Neuronal stem cell (in vitro differentiated cells): ENCODE data around the gene SLC25A10. TPM values are rescaled to one million over a fixed set of nuclear protein-coding genes. Genes with fewer than 3 reads are reported as not detected.

ENCODE experiments used
- DNase-seq: peaks from one replicate; pipeline ENCODE4 v3.0.0-alpha.2; 2013; ENCODE audit warnings: low spot score
- H2AFZ ChIP-seq: one replicate; pipeline ENCODE4 v1.6.1; 2013; ENCODE audit warnings: mild to moderate bottlenecking, low read length, inconsistent platforms
- H2AK5ac ChIP-seq: 2 replicates; pipeline ENCODE4 v1.6.1; 2013; ENCODE audit warnings: low read depth, mild to moderate bottlenecking, inconsistent platforms, low read length, moderate library complexity, mixed read lengths
- H2BK120ac ChIP-seq: 2 replicates; pipeline ENCODE4 v1.6.1; 2013; ENCODE audit warnings: low read depth, mild to moderate bottlenecking, inconsistent platforms, low read length, moderate library complexity, mixed read lengths
- H2BK12ac ChIP-seq: one replicate; pipeline ENCODE4 v1.6.1; 2013; ENCODE audit warnings: low read length, inconsistent platforms
- H2BK15ac ChIP-seq: 2 replicates; pipeline ENCODE4 v1.6.1; 2013; ENCODE audit warnings: mild to moderate bottlenecking, low read length, inconsistent platforms, mixed read lengths
- H2BK5ac ChIP-seq: one replicate; pipeline ENCODE4 v1.6.1; 2013; ENCODE audit warnings: inconsistent platforms, mild to moderate bottlenecking, low read length, moderate library complexity
- H3K14ac ChIP-seq: one replicate; pipeline ENCODE4 v1.6.1; 2013; ENCODE audit warnings: low read length, inconsistent platforms
- H3K18ac ChIP-seq: 2 replicates; pipeline ENCODE4 v1.6.1; 2013; ENCODE audit warnings: low read length, inconsistent platforms
- H3K23ac ChIP-seq: 2 replicates; pipeline ENCODE4 v1.6.1; 2013; ENCODE audit warnings: low read depth, mild to moderate bottlenecking, mixed read lengths, low read length, inconsistent platforms; ENCODE audit not compliant: poor library complexity
- H3K27ac ChIP-seq: replicated peaks from 3 replicates; pipeline ENCODE4 v1.5.1; 2013; ENCODE audit warnings: low read length, inconsistent platforms
- H3K27me3 ChIP-seq, 3 experiments: 2 replicates each; pipeline ENCODE4 v1.6.1; 2013; ENCODE audit warnings: low read length in 3 of 3, mild to moderate bottlenecking in 2 of 3, inconsistent platforms in 1 of 3, low read depth in 1 of 3, mixed read lengths in 1 of 3, moderate library complexity in 1 of 3; ENCODE audit not compliant: control insufficient read depth in 3 of 3, insufficient read depth in 3 of 3
- H3K36me3 ChIP-seq, 2 donors: replicated peaks in 1 of 2; 2 replicates each; pipeline ENCODE4 v1.6.1; 2013; ENCODE audit warnings: low read length in 2 of 2; ENCODE audit not compliant: control insufficient read depth in 2 of 2, insufficient read depth in 2 of 2
- H3K4ac ChIP-seq: 2 replicates; pipeline ENCODE4 v1.6.1; 2013; ENCODE audit warnings: inconsistent platforms, mild to moderate bottlenecking, low read length, moderate library complexity
- H3K4me1 ChIP-seq, 2 donors: 1 replicate in 1 of 2; 2 replicates in 1 of 2; pipeline ENCODE4 v1.6.1; 2013; ENCODE audit warnings: low read length in 2 of 2, low read depth in 1 of 2; ENCODE audit not compliant: control insufficient read depth in 2 of 2, insufficient read depth in 1 of 2
- H3K4me2 ChIP-seq: one replicate; pipeline ENCODE4 v1.6.1; 2013; ENCODE audit warnings: mild to moderate bottlenecking, low read length, inconsistent platforms; ENCODE audit not compliant: insufficient read depth, poor library complexity, severe bottlenecking
- H3K4me3 ChIP-seq, 2 donors: 2 replicates each; pipeline ENCODE4 v1.5.1; 2013; ENCODE audit warnings: low read length in 2 of 2, mild to moderate bottlenecking in 2 of 2, inconsistent platforms in 1 of 2, moderate library complexity in 1 of 2
- H3K79me1 ChIP-seq: one replicate; pipeline ENCODE4 v1.6.1; 2013; ENCODE audit warnings: low read depth, mild to moderate bottlenecking, inconsistent platforms, low read length, moderate library complexity
- H3K9ac ChIP-seq: one replicate; pipeline ENCODE4 v1.6.1; 2013; ENCODE audit warnings: mild to moderate bottlenecking, low read depth, low read length, inconsistent platforms; ENCODE audit not compliant: poor library complexity
- H3K9me3 ChIP-seq, 2 donors: replicated peaks in 1 of 2; 2 replicates each; pipeline versions ENCODE3 to v1.6.1; 2013; ENCODE audit warnings: low read length in 2 of 2, mild to moderate bottlenecking in 2 of 2, inconsistent platforms in 1 of 2, low read depth in 1 of 2, mixed read lengths in 1 of 2, moderate library complexity in 1 of 2; ENCODE audit not compliant: control insufficient read depth in 2 of 2, insufficient read depth in 1 of 2
- H4K8ac ChIP-seq: one replicate; pipeline ENCODE4 v1.6.1; 2013; ENCODE audit warnings: low read depth, mild to moderate bottlenecking, inconsistent platforms, low read length, moderate library complexity
- H4K91ac ChIP-seq: one replicate; pipeline ENCODE4 v1.6.1; 2013; ENCODE audit warnings: low read length, low read depth, mild to moderate bottlenecking, inconsistent platforms; ENCODE audit not compliant: poor library complexity
- WGBS, 2 donors: extraction: QIAGEN DNeasy Blood & Tissue Kit; methylation state at CpG; one replicate each; pipeline ENCODE4 v1.1.7; 2013; ENCODE audit warnings: missing lambda C conversion rate in 2 of 2, mixed read lengths in 1 of 2; ENCODE audit not compliant: insufficient read length in 2 of 2, insufficient replicate concordance in 1 of 2; ENCODE audit errors: extremely low coverage in 2 of 2; 5-methylcytosine and 5-hydroxymethylcytosine counted together
- polyA plus RNA-seq, 2 experiments: library from polyadenylated mRNA; stranded (reverse); fragments of 200-250 nt; gene quantifications; one replicate each; pipeline ENCODE4 v1.2.3, GENCODE V29; 2013

SLC25A10 gene, protein sequence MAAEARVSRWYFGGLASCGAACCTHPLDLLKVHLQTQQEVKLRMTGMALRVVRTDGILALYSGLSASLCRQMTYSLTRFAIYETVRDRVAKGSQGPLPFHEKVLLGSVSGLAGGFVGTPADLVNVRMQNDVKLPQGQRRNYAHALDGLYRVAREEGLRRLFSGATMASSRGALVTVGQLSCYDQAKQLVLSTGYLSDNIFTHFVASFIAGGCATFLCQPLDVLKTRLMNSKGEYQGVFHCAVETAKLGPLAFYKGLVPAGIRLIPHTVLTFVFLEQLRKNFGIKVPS
- 12.7 TPM for polyA plus RNA-seq (2013, experiment 1 of 2)
- polyA plus RNA-seq (2013, experiment 2 of 2) = 12.8 TPM

DNA sequence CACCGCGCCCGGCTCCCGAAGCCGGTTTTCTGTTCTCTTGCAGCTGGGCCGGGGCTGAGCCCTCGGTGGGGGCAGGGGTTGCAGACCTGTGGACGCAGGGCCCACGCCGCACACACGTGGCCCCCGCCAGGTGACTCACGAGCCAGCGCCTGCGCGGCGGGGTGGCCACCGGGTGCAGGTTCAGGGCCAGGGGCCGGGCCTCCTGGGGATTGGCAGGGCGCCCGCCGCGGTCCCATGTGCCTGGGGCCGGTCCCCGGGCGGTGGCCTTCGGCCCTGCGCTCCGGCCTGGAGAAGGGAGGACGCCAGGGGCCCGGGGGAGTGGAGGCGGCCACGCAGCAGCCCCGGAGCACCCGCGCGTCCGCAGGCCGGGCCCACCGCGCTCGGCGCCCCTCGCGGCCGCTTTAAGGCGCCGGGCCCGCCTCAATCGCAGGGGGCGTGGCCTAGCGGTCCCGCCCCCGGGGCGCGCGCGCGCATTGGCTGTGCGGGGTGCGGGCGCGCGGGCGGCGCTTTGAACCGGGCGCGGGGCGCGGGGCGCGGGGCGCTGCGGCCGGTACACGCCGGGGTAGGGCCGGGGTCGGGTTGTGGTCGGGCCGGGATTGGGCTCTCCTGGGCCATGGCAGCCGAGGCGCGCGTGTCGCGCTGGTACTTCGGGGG, at the start of gene SLC25A10:
SLC25A10 (plus strand) TSS at position 471 of the 654 bp plus-strand sequence; CDS start at position 614, 143 bp downstream.
- H3K79me1 ChIP-seq = peaks cover 28% of the 10 kb centered on the region
- H4K91ac ChIP-seq = no peak within 1 kb of the TSS
- peaks cover 0 to 14% (median 0%) of the 10 kb centered on the region in 3 experiments for H3K27me3 ChIP-seq
- H3K27ac ChIP-seq = no peak within 1 kb of the TSS
- H3K4me3 ChIP-seq = peak within 1 kb of the TSS; percentile 81 to 96
- peaks cover 21 to 26% of the 10 kb centered on the region in 2 donors for H3K4me1 ChIP-seq
- no peak within 1 kb of the TSS for H2BK5ac ChIP-seq
- no CpG with 5 or more reads among the region's 89 CpGs for WGBS, 2 donors
- no peak within 1 kb of the TSS for H4K8ac ChIP-seq
- no peak within 1 kb of the TSS for H3K4ac ChIP-seq
- H2BK120ac ChIP-seq = no peak within 1 kb of the TSS
- no peaks in the 10 kb centered on the region for H3K9me3 ChIP-seq
- peak within 1 kb of the TSS; percentile 94 for H3K18ac ChIP-seq
- H3K9ac ChIP-seq = peak within 1 kb of the TSS; percentile 88
- H2BK12ac ChIP-seq = peak within 1 kb of the TSS; percentile 41
- H3K23ac ChIP-seq = peak within 1 kb of the TSS; percentile 91
- H3K36me3 ChIP-seq = peaks cover 17 to 34% of the 10 kb centered on the region in 2 donors
- peak; percentile 78 for DNase-seq
- peak within 1 kb of the TSS; percentile 82 for H3K14ac ChIP-seq
- H2AFZ ChIP-seq = peak within 1 kb of the TSS; percentile 98
- peak within 1 kb of the TSS; percentile 86 for H2AK5ac ChIP-seq
- H2BK15ac ChIP-seq = peak within 1 kb of the TSS; percentile 67
- H3K4me2 ChIP-seq = peak within 1 kb of the TSS; percentile 98

DNA sequence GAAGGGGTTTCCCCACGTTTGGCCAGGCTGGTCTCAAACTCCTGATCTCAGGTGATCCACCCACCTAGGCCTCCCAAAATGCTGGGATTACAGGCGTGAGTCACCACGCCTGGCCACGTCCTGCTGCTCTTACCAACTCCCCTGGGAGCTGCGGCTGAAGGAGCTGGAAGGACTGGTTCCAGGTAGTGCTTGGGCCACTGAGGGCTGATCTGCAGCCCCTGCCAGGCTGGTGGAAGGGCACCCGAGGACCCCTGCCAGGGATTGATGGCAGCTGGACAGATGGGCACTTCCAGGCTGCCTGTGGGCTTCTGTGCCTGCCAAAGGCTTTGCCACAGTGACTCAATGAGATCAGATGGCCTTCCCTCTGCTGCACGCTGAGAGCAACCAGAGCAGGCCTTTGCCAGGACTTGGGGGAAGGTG, 48.0 kb upstream of the SLC25A10 start:
- WGBS, 2 donors = no CpG with 5 or more reads among the region's 7 CpGs
- H3K18ac ChIP-seq = no peak overlapping the region
- H3K79me1 ChIP-seq = peaks cover 20% of the 10 kb centered on the region
- no peak overlapping the region for H2BK12ac ChIP-seq
- H2AK5ac ChIP-seq = no peak overlapping the region
- H3K4me3 ChIP-seq = peak overlapping the region in 1 of 2 donors; percentile 65
- H3K9me3 ChIP-seq = peaks cover 0 to 2% of the 10 kb centered on the region in 2 donors
- H2BK15ac ChIP-seq = no peak overlapping the region
- no peak overlapping the region for H3K14ac ChIP-seq
- no peak overlapping the region for H3K23ac ChIP-seq
- no peak overlapping the region for H2AFZ ChIP-seq
- H4K91ac ChIP-seq = no peak overlapping the region
- H3K36me3 ChIP-seq = peaks cover 17 to 27% of the 10 kb centered on the region in 2 donors
- no peak overlapping the region for H4K8ac ChIP-seq
- no peak for DNase-seq
- H3K27me3 ChIP-seq = no peaks in the 10 kb centered on the region
- H3K4me2 ChIP-seq = no peak overlapping the region
- no peak overlapping the region for H2BK5ac ChIP-seq
- H2BK120ac ChIP-seq = no peak overlapping the region
- H3K4ac ChIP-seq = no peak overlapping the region
- H3K9ac ChIP-seq = no peak overlapping the region
- H3K27ac ChIP-seq = no peak overlapping the region
- peaks cover 10 to 12% of the 10 kb centered on the region in 2 donors for H3K4me1 ChIP-seq

- Histone ChIP-seq H3K36me3 (peaks cover 28 to 40% of the 10 kb centered on the region in 2 donors), H2BK15ac (no peak overlapping the region), H2BK5ac (no peak overlapping the region), H4K8ac (no peak overlapping the region), H2BK12ac (no peak overlapping the region), H3K4me3 (peak overlapping the region; percentile 85 to 99), H2AFZ (peak overlapping the region; percentile 93), H4K91ac (no peak overlapping the region), H3K4me2 (peak overlapping the region; percentile 78), H3K27ac (no peak overlapping the region), H2AK5ac (peak overlapping the region; percentile 85), H3K18ac (peak overlapping the region; percentile 99), H3K9me3 (peaks cover 0 to 2% of the 10 kb centered on the region in 2 donors), H2BK120ac (no peak overlapping the region), H3K4me1 (peaks cover 10 to 12% of the 10 kb centered on the region in 2 donors), H3K79me1 (peaks cover 21% of the 10 kb centered on the region), H3K14ac (peak overlapping the region; percentile 25), H3K4ac (no peak overlapping the region), H3K23ac (peak overlapping the region; percentile 100), H3K27me3 (no peaks in the 10 kb centered on the region), H3K9ac (peak overlapping the region; percentile 100)
- no CpG with 5 or more reads among the region's 30 CpGs for WGBS, 2 donors
- no peak for DNase-seq
Observed at GRCh38 chr17:81665205-81666091, 46.6 kb upstream of the SLC25A10 start.
